GM21529 (cell line): Measurements from ENCODE around the gene MTMR12.

Experiments used
- ATAC-seq: cut with Tn5 transposase; IDR thresholded peaks from one replicate; pipeline ENCODE4 v1.9.1; 2021; ENCODE audit not compliant: unreplicated experiment

The MTMR12 gene, protein sequence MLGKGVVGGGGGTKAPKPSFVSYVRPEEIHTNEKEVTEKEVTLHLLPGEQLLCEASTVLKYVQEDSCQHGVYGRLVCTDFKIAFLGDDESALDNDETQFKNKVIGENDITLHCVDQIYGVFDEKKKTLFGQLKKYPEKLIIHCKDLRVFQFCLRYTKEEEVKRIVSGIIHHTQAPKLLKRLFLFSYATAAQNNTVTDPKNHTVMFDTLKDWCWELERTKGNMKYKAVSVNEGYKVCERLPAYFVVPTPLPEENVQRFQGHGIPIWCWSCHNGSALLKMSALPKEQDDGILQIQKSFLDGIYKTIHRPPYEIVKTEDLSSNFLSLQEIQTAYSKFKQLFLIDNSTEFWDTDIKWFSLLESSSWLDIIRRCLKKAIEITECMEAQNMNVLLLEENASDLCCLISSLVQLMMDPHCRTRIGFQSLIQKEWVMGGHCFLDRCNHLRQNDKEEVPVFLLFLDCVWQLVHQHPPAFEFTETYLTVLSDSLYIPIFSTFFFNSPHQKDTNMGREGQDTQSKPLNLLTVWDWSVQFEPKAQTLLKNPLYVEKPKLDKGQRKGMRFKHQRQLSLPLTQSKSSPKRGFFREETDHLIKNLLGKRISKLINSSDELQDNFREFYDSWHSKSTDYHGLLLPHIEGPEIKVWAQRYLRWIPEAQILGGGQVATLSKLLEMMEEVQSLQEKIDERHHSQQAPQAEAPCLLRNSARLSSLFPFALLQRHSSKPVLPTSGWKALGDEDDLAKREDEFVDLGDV

DNA sequence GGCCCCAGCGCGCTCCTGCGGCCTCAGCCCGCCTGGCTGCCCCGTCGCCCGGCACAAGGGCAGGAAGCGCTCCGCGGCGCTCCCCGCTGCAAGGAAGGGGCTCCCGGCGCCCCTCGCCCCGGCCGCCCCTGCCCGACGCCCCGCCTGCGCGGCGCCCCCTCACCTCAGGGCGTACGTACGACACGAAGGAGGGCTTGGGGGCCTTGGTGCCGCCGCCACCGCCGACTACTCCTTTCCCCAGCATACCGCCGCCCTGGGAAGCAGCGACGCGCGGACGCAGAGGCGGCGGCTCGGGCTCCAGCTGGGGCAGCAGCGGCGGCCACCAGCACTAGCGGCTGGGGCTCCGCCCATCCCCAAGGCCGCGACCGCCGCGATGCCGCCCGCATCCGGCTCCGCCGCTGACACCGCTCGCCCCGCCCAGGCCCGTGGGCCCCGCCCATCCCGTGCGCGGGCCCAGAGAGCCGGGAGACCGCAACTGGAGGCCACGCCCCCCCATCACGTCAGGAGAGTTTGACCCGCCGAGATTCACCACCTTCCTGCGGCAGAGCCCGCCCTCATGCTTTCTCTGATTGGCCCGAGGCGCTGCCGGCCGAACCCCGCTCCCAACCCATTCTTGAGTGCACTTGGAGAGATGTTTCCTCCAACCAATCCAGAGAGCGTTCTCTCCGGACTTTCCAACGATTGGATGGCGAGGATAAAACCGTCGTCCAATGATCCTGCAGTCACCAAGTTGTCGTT lies at the start of gene MTMR12:
TSS of gene MTMR12 (minus strand) at position 345 of the 738 bp plus-strand sequence. CDS start at position 244, 101 bp downstream.
- ATAC-seq: peak; percentile 94

DNA sequence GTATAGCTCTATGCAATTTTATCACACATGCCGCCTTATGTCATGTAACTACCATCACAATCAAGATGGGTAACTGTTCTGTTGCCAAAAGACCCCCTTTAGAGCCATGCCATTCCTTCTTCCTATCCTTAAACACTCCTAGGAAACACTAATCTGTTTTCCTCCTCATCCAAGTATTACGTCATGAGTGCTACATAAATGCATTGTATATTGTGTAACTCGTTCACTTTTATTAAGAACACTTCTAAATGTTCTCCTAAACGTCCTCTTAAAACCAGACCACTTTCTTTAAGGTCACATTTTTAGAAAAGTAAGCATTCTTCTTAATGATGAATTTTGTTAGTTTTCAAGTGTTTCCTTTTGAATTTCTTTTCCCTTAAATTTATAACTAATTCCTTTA lies 49.8 kb upstream of the MTMR12 start:
- no peak for ATAC-seq

DNA sequence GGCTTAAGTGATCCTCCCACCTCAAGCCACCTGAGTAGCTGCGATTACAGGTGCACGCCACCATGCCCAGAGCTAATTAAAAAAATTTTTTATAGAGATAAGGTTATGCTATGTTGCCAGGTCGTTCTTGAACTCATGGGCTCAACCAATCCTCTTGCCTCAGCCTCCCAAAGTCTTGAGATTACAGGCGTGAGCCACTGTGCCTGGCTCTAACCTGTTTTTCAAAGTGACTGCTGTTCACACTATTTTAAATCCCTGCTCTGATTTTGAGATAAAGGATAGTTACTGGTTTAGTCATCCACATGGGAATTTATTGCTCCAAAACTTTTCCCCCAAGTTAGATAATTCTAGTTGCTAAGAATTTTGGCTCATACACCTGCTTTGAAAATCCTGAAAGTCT lies 48.2 kb upstream of the MTMR12 start:
- ATAC-seq: no peak

DNA sequence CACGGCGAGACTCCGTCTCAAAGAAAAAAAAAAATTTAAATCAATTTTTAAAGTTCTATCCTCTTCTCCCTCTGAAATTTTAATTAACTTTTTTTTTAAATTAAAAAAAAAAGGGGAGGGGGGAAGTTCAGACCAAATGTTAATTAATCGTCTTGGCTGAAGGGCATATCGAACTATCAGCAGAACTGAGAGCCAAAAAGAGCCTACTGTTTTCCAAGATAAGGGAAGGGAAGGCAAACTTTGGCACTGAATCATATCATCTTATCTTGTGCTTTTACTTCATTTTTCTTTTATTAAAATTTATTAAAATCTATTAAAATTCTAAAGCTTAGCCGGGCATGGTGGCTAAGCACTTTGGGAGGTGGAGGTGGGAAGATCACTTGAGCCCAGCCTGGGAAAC lies 45.9 kb upstream of the MTMR12 start:
- no peak for ATAC-seq

DNA sequence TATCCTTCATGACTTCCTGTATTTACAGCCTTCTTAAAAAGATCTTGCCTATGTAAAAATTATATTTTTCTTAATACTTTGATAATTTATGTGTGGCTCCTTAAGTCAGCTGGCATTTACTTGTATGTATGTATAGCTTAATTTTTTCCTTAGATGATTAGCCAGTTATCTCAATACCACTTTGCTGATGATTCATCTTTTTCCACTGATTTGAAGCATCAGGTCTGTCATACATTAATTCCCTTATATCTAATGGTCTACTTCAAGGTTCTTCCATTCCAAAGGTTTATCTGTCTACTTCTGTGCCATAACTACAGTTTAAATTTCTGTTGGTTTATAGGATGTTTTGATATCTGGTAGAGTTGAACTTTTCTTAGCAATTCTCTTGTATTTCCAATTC lies 44.9 kb upstream of the MTMR12 start:
- no peak for ATAC-seq

DNA sequence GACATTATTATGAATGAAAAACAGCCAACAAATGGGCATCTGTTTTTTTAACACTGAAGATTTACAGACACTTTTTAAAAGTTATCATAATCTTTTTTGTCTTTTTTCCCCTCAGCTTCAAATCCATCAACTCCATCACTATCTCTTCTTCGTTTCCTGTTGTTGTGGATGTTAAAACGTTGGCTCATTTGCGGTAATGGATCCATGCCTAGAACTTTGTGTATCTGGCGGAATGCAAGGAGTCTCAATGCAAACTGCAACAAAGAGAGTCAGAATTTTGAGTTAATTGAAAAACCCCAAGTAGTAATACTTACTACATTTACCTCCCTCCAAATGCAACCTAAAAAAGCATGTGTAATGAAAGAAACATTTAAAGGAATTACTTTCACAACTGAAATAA lies 42.9 kb upstream of the MTMR12 start:
- ATAC-seq: no peak

DNA sequence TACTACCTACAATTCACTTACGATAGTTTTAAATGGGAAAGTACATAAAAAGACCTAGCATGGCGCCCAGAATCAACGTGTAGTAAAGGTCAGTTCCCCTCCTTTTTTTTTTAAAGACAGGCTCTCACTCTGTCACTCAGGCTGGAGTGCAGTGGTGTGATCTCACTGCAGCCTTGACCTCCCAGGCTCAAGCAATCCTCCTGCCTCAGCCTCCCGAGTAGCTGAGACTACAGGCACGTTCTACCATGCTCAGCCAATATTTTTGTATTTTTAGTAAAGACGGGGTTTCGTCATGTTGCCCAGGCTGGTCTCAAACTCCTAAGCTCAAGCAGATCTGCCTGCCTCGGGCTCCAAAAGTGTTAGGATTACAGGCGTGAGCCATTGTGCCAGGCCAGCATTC lies 40.7 kb upstream of the MTMR12 start:
- ATAC-seq: no peak

DNA sequence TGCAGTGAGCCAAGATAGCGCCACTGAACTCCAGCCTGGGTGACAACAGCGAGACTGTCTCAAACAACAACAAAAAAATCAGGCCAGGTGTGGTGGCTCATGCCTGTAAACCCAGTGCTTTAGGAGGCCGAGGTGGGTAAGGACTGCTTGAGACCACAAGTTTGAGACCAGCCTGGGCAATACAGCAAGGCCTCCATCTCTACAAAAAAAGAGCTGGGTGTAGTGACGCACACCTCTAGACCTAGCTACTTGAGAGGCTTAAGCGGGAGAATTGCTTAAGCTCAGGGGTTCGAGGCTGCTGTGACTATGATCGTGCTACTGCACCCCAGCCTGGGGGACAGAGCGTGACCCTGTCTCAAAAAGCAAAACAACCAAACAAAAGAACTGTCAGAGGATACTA lies 39.9 kb upstream of the MTMR12 start:
- no peak for ATAC-seq

DNA sequence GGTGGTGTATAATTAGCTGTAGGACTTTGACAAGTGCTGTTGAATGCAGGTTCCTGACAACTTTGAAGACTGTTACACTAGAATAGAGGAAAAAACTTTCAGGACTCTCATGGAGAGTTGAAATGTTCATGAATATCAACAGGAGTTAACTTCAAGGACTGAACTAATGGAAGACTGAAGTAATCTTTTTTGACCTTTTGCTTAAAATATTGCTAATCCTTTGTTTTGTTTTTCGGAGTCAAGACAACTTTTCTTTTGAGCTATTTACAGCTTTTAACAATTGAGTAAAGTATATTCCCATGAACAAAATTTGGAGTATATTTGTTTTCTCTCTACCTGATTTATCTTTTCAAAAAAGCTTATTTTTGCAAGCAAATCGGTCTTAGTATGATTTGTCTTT lies 34.1 kb upstream of the MTMR12 start:
- no peak for ATAC-seq

DNA sequence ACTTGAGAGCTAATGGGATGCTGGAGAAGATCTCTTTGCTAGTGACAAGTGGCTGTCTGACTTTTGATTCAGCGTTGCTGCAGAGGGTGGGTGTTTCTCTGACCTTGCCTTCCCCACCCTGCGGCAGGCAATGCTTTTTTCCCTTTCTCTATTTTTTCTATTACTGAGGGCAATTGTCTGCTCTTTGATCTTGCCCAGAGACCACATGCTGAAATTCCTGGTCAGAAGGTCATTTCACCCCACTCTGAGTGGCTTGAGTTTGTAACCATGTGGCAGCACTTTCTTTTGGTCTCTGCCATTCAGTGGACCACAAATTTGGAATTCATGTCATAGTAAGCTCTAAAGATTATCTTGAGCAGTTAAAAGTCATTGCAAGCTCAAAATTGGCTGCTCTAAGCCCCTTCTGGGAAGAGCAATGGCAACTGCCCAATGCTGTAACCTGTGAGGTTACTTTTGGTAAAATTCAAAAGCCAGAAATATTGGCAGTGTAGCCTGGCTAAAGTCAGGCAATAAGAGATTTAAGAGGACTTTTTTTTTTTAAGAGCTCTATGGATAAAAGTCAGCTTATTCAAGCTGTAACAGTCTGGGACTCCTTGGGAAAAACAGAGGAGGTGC lies 30.4 kb upstream of the MTMR12 start:
- no peak for ATAC-seq

DNA sequence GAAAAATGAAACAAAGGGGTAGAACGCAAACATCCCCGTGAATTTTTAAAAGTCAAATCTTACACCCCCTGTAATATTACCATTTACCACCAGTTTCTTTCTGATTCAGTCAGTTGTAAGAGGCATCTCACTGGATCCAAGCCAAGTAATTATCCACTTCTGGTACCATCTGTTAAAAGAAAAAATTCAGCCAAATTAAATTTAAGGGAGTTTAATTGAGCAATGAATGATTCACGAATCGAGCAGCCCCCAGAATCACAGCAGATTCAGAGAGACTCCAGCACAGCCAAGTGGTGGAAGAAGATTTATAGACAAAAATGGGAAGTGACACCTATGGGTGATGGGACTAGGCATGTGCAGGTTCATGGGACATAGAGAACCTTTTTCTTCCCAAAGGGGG lies 29.9 kb upstream of the MTMR12 start:
- no peak for ATAC-seq

DNA sequence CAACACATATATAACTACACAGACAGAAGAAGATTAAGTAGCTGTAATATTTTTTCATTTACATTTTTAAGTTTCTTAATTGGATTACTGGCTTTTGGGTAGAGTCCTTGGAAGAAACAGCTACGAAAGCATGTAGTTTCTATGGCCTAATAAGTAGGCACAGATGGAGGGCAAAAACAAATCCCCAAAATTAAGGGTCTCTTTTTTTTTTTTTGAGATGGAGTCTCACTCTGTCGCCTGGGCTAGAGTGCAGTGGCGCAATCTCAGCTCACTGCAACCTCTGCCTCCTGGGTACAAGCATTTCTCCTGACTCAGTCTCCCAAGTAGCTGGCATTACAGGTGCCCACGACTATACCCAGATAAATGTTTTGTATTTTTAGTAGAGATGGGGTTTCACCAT lies 27.1 kb upstream of the MTMR12 start:
- no peak for ATAC-seq

DNA sequence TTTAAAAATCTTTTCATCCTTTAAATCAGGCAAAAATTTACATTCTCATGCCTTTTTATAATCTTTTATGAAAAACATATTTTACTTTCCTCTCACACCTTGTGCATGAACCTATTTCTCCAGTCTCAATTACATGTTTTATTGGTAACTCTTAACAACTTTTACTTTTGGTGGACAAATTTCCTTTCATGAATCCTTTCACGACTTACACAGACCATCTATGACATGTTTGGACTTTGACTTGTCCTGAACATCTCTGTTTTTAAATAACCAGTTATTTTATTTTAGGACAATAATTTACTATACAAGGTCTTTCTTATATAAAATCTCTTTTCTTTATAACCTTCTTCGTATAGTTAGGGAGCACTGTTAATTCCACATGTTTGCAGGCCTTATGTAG lies 26.5 kb upstream of the MTMR12 start:
- no peak for ATAC-seq

DNA sequence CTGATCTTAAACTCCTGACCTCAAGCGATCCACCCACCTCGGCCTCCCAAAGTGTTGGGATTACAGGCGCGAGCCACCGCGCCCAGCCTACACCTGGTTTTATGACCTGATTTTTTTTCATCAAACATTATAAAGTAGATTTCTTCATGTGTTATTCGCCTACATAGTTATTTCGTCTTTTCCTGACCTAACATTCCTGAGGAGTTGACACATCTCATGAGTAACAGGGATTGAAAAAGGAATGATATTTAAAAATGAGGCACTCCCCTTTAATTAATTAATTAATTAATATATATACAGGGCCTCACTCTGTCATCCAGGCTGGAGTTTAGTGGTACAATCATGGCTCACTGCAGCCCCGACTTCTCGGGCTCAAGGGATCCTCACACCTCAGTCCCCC lies 20.2 kb upstream of the MTMR12 start:
- no peak for ATAC-seq

DNA sequence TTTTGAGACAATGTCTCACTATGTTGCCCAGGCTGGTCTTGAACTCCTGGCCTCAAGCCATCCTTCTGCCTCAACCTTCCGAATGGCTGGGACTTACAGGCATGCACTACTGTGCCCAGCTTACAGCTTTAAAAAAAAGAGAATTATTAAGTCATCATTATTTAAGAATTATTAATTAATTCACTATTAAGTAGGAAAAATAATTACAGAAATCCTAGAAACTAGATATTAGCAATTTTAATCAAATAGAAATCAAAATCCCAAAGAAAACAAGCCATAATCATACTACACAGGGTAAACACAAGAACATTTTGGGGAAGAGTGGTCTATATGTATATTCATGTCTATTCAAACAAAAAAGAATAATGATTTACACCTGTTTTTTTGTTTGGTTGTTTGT lies 19.6 kb upstream of the MTMR12 start:
- no peak for ATAC-seq

DNA sequence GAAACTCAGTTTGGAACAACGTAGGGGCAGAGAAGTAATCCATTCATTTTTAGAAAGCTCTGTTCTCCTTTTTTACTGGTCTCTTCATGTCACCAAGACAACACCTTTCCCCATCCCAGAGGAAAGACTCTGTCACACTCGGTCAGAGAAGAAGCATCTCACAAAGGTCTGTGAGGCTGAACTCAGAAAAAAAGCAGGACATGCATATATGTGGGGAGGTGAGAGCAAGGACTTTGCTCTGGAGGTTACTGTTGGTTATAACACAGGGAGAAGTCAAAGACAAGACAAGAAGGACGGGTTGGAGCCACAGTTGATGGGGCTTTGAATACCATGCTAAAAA lies 19.2 kb upstream of the MTMR12 start:
- no peak for ATAC-seq

DNA sequence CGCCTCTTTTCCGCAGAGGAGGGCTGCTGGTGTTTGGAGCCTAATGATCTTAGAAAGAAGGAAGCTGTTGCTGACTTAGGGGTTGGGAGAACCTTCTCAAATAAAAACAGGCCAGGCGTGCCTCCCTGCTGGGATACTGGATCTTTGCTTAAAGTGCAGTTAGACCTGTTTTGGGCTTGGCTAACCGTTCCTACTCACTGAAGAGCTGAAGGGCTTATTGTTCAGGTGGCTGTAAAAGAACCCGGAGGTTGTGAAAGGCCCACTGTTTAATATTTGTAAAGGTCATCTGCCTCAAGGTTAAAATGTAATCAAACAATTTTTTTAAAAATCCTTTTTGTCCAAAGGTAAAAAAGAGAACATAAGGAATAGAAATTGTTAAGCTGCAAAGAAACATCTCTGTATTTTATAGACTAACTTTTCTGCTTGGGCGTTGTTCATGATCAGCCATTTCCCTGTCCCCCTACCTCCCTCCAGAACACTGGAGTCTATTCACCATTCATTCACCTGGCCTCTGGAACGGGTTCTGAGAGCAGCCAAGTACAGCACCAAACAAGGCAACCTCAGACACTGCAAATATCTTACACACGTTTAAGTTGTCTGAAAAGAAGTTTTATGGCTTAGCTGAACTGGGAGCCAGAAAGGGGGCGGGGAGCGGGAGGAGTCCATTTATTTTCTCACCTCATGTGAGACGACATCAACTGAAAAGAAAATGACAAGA lies 18.6 kb upstream of the MTMR12 start:
- no peak for ATAC-seq

DNA sequence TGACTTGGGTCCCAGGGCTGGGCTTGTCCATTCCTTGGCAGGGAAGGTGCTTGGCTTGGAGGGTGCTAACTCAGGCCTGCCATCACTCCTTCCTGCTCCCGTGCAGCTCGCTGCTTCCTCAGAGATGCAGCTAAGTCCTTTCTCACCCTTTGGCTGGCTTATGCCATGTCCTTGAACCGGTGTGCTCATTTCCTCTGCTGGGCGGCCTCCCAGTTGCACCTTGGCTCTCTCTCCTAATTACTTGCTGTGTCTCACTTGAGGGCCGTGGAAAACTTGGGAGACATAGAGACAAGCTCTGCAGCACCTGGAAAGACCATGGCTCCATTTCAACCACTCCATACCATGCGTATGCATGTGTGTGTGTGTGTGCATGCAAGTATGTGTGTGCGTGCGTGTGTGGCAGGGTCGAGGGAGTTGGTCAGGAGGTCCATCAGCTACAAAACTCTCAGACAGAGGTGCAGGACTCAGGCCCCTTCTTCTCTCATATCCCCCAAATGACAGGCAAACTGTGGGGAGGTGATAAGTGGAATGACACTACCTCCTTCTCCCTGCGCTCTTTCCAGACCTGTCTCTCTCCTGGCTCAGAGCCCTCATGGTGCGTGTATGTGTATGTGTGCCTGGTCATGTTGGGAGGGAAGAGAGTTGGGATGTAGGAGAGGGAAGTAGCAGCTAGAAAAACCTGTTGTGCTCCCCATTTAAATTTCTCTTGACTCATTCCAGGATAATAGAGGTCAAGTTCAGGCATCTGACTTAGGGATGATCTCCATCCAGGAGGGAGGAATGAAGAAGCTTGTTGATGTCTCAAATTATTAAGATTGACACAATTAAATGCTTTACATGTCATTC lies 17.6 kb upstream of the MTMR12 start:
- no peak for ATAC-seq

DNA sequence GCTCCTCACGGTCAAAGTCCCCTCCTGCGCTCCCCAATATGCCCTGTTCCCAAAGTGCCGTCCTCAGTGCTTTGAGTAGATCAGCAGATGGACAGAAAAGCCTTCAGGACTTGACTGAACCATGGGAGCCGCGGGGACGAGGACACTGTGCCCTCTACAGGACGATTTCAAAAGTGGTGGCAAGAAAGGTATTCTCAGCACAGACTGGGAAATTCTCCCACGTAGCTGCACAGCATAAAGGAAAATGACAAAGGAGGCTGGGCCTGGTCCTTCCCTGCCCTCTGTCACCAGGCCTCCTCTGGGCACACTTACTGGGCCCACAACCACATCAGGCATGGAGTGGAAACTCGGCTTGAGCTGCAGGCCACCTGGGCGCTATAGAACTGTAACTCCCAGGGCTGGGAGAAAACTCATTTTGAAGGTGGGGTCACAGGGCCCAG lies 16.7 kb upstream of the MTMR12 start:
- peak; percentile 81 for ATAC-seq

DNA sequence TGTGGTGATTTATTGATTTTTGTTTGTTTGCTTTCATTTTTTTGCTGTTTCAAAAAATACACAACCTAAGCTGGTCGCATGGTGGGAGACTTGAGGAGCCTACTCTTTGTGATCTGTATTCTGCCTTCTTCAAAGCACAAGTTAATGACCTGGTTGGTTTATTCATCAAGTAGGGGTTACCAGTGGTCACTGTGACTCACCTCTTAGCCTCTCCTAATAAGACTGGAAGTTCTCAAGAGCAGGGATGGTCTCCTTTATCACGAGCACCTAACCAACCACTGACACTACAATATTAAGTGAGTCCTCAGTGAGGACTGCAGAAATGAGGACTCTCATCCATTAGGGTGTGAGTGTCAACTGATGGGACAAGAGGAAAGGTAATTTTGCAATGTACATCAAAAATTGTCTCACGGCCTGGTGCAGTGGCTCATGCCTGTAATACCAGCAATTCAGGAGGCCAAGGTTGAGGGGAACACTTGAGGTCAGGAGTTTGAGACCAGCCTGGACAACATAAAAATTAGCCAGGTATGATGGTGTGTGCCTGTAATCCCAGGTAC lies 13.6 kb upstream of the MTMR12 start:
- no peak for ATAC-seq
